ENCODE measurements around the gene LYRM7.

LYRM7 gene

DNA sequence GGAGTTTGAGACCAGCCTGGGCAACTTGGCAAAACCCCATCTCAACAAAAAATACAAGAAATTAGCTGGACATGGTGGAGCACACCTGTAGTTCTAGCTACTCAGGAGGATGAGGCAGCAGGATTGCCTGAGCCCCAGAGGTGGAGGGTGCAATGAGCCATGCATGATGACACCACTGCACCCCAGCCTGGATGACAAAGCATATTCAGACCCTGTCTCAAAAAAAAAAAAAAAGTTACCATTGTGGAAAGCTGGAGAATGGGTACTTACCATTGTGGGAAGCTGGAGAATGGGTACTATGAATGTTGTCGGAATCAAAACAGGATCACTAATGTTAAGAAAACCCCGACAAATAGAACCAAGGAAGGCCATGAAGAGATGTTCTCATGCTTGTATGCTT, 31.4 kb upstream of the LYRM7 start:
- Histone ChIP-seq H3F3A (ENCODE audit: control insufficient read depth, insufficient read depth) (no peaks in the 10 kb centered on the region), H3K4me1 (ENCODE audit: control insufficient read depth, low read length) (no peaks in the 10 kb centered on the region), H3K79me2 (ENCODE audit: control insufficient read depth, low read length) (no peaks in the 10 kb centered on the region), H4K20me1 (ENCODE audit: control insufficient read depth, insufficient read depth, low read depth, low read length) (no peaks in the 10 kb centered on the region), H3K4me3 (ENCODE audit: low read length) (no peak overlapping the region), H3K4me2 (ENCODE audit: low read length) (no peak overlapping the region), H3K9me2 (replicated peaks; ENCODE audit: control insufficient read depth, low read length) (no peaks in the 10 kb centered on the region), H3K27me3 (ENCODE audit: control insufficient read depth, low read length) (no peaks in the 10 kb centered on the region), H3K27ac (ENCODE audit: low read depth, low read length) (no peak overlapping the region), H3K9me3 (ENCODE audit: control insufficient read depth, insufficient read depth, low read length) (no peaks in the 10 kb centered on the region), H3K36me3 (ENCODE audit: control insufficient read depth, low read length) (no peaks in the 10 kb centered on the region)
- TF ChIP-seq EZH2phosphoT487 (IDR thresholded peaks at IDR 0.05; ENCODE audit: borderline replicate concordance, low read length), result no peak
- TF ChIP-seq, protein P1, sequence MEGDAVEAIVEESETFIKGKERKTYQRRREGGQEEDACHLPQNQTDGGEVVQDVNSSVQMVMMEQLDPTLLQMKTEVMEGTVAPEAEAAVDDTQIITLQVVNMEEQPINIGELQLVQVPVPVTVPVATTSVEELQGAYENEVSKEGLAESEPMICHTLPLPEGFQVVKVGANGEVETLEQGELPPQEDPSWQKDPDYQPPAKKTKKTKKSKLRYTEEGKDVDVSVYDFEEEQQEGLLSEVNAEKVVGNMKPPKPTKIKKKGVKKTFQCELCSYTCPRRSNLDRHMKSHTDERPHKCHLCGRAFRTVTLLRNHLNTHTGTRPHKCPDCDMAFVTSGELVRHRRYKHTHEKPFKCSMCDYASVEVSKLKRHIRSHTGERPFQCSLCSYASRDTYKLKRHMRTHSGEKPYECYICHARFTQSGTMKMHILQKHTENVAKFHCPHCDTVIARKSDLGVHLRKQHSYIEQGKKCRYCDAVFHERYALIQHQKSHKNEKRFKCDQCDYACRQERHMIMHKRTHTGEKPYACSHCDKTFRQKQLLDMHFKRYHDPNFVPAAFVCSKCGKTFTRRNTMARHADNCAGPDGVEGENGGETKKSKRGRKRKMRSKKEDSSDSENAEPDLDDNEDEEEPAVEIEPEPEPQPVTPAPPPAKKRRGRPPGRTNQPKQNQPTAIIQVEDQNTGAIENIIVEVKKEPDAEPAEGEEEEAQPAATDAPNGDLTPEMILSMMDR (IDR thresholded peaks at IDR 0.05; ENCODE audit: low read depth, low read length, poor library complexity, severe bottlenecking), result no peak

DNA sequence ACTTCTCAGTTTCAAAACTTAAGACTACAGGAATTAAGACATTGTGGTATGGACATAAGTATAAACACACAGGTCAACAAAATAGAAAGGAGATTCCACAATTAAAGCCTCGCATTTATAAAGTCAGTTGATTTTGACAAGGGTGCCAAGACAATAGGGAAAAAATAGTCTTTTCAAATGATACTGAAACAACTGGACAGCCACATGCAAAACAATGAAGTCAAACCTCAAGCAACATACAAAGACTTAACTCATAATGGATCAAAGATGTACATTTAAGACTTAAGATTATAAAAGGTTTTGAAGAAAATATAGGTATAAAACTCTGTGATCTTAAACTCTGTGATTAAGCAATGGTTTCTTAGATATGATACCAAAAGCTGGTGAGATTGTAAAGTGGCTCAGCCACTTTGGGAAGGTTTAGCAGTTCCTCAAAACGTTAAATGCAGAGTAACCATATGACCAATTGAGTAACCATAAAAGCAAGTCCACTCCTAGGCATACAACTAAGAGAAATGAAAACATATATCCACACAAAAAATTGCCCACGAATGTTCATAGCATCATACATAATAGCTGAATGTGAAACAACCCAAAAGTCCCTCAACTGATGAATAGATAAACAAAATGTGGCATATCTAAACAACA, 27.6 kb upstream of the LYRM7 start:
- H3K4me1 ChIP-seq (ENCODE audit: control insufficient read depth, low read length), result no peaks in the 10 kb centered on the region
- no peaks in the 10 kb centered on the region for H3K9me2 ChIP-seq (replicated peaks; ENCODE audit: control insufficient read depth, low read length)
- no peaks in the 10 kb centered on the region for H4K20me1 ChIP-seq (ENCODE audit: control insufficient read depth, insufficient read depth, low read depth, low read length)
- no peak overlapping the region for H3K4me2 ChIP-seq (ENCODE audit: low read length)
- H3K4me3 ChIP-seq (ENCODE audit: low read length), result no peak overlapping the region
- H3K27me3 ChIP-seq (ENCODE audit: control insufficient read depth, low read length), result no peaks in the 10 kb centered on the region
- no peaks in the 10 kb centered on the region for H3K9me3 ChIP-seq (ENCODE audit: control insufficient read depth, insufficient read depth, low read length)
- no peak overlapping the region for H3K27ac ChIP-seq (ENCODE audit: low read depth, low read length)
- H3K79me2 ChIP-seq (ENCODE audit: control insufficient read depth, low read length), result no peaks in the 10 kb centered on the region
- TF ChIP-seq EZH2phosphoT487 (IDR thresholded peaks at IDR 0.05; ENCODE audit: borderline replicate concordance, low read length), result no peak
- TF ChIP-seq, protein P1 (IDR thresholded peaks at IDR 0.05; ENCODE audit: low read depth, low read length, poor library complexity, severe bottlenecking), result no peak
- no peaks in the 10 kb centered on the region for H3K36me3 ChIP-seq (ENCODE audit: control insufficient read depth, low read length)
- H3F3A ChIP-seq (ENCODE audit: control insufficient read depth, insufficient read depth), result no peaks in the 10 kb centered on the region

DNA sequence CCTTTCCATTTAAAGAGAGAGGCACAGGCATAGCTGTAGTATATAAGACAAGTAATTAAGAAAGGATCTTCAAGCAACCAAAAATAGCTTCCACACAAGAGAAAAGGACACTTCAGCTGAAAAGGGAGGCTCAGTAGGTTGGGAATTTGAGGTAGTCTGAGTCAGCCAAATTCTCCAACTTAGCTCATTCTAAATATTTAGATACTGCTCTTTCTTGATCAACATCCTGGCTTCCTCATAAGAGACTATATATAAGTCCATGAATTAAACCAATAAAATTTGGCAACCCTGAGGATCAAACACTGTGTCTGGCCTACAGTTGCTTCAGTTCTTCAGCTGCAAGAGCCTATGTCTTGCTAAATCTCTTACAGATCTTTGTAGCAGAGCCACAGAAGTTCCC, 23.5 kb upstream of the LYRM7 start:
- Histone ChIP-seq H3K4me2 (ENCODE audit: low read length) (no peak overlapping the region), H3K4me3 (ENCODE audit: low read length) (no peak overlapping the region), H3K36me3 (ENCODE audit: control insufficient read depth, low read length) (no peaks in the 10 kb centered on the region), H3K27ac (ENCODE audit: low read depth, low read length) (no peak overlapping the region), H3F3A (ENCODE audit: control insufficient read depth, insufficient read depth) (no peaks in the 10 kb centered on the region), H4K20me1 (ENCODE audit: control insufficient read depth, insufficient read depth, low read depth, low read length) (no peaks in the 10 kb centered on the region), H3K27me3 (ENCODE audit: control insufficient read depth, low read length) (no peaks in the 10 kb centered on the region), H3K4me1 (ENCODE audit: control insufficient read depth, low read length) (no peaks in the 10 kb centered on the region), H3K9me3 (ENCODE audit: control insufficient read depth, insufficient read depth, low read length) (no peaks in the 10 kb centered on the region), H3K9me2 (replicated peaks; ENCODE audit: control insufficient read depth, low read length) (no peaks in the 10 kb centered on the region), H3K79me2 (ENCODE audit: control insufficient read depth, low read length) (no peaks in the 10 kb centered on the region)
- TF ChIP-seq EZH2phosphoT487 (IDR thresholded peaks at IDR 0.05; ENCODE audit: borderline replicate concordance, low read length), result no peak
- TF ChIP-seq, protein P1 (IDR thresholded peaks at IDR 0.05; ENCODE audit: low read depth, low read length, poor library complexity, severe bottlenecking), result no peak
